Subcutaneous abdominal adipose tissue (tissue), 5 donors: ENCODE measurements around the gene MRPL33.

Experiments
- H3K27ac ChIP-seq: one replicate; pipeline ENCODE4 v1.7.0; 2013; ENCODE audit warnings: low read depth, mild to moderate bottlenecking, inconsistent platforms, low read length, moderate library complexity
- H3K27me3 ChIP-seq, 5 donors: one replicate each; pipeline ENCODE4 v1.7.0; 2013; ENCODE audit warnings: low read length in 5 of 5, inconsistent platforms in 1 of 5; ENCODE audit not compliant: control insufficient read depth in 5 of 5, insufficient read depth in 4 of 5
- H3K36me3 ChIP-seq, 5 donors: one replicate each; pipeline ENCODE4 v1.7.0; 2013; ENCODE audit warnings: low read length in 5 of 5; ENCODE audit not compliant: control insufficient read depth in 5 of 5, insufficient read depth in 5 of 5
- H3K4me1 ChIP-seq, 5 donors: one replicate each; pipeline ENCODE4 v1.7.0; 2013; ENCODE audit warnings: low read length in 5 of 5, mild to moderate bottlenecking in 3 of 5, moderate library complexity in 1 of 5; ENCODE audit not compliant: control insufficient read depth in 5 of 5, insufficient read depth in 5 of 5
- H3K4me3 ChIP-seq, 5 donors: one replicate each; pipeline ENCODE4 v1.7.0; 2013; ENCODE audit warnings: low read length in 5 of 5, low read depth in 1 of 5
- H3K9ac ChIP-seq, 5 donors: one replicate each; pipeline ENCODE4 v1.7.0; 2013; ENCODE audit warnings: low read length in 5 of 5, mild to moderate bottlenecking in 4 of 5, moderate library complexity in 3 of 5
- H3K9me3 ChIP-seq, 5 donors: one replicate each; pipeline ENCODE4 v1.7.0; 2013; ENCODE audit warnings: low read length in 5 of 5; ENCODE audit not compliant: control insufficient read depth in 5 of 5
- donor health status: healthy.
- donor health status: healthy.
- donor health status: healthy.
- donor health status: healthy.
- donor health status: healthy.

Gene MRPL33

DNA sequence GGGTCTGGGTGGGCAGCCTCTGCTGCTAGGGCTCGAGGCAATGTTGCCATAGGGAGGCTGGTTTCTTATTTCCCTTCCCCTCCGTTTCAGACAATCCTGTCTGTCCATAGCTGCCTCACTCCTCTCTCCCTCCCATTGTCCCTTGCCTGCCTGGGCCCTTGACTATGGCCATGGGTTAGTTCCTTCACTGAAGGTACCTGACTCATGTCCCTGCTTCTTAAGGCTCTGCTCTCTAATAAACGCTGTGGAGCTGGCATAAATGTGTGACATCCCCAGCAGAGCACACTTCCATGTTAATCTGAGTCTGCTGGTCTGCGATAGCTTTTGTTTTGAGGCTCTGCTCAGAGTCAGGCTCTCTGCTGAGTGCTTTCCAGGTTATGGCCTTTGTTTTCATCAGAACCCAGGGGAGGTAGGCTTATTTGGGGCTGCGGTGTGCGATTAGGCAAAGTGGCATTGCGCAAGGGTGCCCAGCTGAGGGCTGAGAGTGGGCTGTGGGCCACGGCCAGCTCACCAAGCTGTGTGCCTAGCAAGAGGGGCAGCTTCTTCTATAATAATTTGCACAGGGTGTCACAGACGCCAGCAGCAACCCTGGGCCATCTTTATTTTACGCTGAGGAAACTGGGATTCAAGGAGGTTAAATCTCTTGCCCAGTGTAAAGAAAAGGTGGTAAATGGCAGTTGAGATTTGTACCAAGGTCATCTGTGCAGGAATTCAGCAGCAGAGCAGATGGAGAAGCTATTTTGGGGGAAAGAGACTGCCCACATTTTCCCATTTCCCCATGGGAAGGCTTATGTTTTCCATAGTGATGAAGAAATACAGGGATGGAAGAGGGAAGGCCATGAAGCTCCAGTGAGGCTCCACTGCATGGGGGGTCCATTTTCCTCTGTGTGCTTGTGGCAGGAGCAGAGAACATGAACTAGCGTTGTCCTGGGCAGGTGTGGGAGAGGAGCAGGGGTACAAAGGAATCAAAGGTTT is 25.6 kb downstream of the MRPL33 start:
- Histone ChIP-seq H3K27ac (no peak overlapping the region), H3K27me3 (peaks cover 0 to 2% (median 0%) of the 10 kb centered on the region in 5 donors), H3K4me3 (no peak overlapping the region), H3K36me3 (no peaks in the 10 kb centered on the region), H3K9me3 (no peaks in the 10 kb centered on the region), H3K9ac (no peak overlapping the region), H3K4me1 (peaks cover 4 to 28% (median 6%) of the 10 kb centered on the region in 5 donors)

DNA sequence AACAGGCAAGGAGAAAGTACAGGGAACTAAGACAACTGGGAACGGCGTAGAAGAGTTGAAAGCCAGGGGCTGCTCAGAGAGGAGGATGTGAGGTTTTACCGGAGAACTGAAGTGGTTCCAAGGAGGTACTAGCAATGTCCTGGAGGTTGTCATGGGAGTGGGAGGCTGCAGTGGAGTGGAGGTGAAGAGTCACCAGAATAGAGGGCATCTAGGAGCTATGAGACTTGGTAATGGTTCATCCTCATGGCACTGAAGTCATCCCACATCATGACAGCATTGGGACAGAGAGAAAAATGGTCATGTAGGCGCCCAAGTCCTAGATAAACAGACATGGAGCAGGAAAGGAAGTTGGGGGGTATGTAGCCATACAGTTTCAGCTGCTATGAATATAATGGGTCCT is 26.3 kb downstream of the MRPL33 start:
- H3K9me3 ChIP-seq = no peaks in the 10 kb centered on the region
- H3K9ac ChIP-seq = no peak overlapping the region
- peaks cover 0 to 2% (median 0%) of the 10 kb centered on the region in 5 donors for H3K27me3 ChIP-seq
- H3K36me3 ChIP-seq = no peaks in the 10 kb centered on the region
- H3K4me3 ChIP-seq = no peak overlapping the region
- H3K27ac ChIP-seq = no peak overlapping the region
- H3K4me1 ChIP-seq = peaks cover 4 to 28% (median 6%) of the 10 kb centered on the region in 5 donors

DNA sequence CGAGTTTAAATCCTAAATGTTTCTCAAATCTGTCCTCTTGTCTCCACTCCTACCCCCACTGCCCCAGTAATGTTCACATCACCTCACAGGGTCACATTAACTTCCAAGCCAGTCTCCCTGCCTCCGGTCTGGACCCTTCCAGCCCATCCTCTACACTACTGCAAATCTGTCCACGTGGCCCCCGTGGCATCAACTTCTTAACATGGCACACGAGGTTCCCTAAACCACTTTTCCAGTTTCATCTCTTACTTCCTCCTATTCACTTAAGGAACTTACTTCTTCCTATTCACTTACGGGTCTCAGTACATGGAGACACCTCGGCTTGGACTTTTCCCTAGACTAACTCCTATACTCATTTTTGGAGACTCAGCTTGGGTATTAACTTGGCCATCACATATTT is 27.0 kb downstream of the MRPL33 start:
- peak overlapping the region; percentile 24 for H3K27ac ChIP-seq
- no peaks in the 10 kb centered on the region for H3K36me3 ChIP-seq
- no peaks in the 10 kb centered on the region for H3K9me3 ChIP-seq
- H3K4me3 ChIP-seq = no peak overlapping the region
- H3K27me3 ChIP-seq = peaks cover 0 to 2% (median 0%) of the 10 kb centered on the region in 5 donors
- no peak overlapping the region for H3K9ac ChIP-seq
- peaks cover 4 to 28% (median 6%) of the 10 kb centered on the region in 5 donors for H3K4me1 ChIP-seq

DNA sequence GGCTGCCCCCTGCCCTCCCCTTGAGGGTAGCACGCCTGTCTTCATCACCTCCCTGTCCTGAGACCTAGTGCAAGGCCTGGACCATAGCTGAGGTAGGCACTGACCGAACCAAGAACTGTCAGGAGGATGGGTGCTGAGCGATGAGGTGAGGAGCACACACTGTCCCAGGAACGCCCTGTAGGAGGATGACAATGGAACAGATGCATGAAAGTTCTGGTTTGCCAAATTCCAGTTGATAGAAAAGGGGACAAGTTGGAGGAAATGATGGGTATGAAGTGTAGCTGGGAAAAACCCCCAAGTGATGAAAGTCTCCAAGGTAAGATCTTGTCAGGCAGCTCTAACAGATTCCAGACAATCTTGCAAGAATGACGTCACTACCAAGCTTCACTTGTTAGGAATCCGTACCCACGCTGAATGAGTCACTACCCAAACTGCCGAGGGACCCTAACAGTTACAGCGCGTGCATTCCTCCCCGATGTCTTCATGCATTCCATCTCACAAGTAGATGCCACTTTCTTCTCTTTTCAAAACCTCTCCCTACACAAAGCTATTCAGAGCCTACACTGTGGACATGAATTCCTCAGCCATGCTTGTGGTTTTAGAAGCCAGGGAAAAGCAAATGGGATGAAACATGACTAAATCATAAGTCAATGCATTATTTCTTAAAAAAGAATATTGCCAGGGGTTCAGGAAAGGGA is 27.6 kb downstream of the MRPL33 start:
- H3K4me3 ChIP-seq = no peak overlapping the region

DNA sequence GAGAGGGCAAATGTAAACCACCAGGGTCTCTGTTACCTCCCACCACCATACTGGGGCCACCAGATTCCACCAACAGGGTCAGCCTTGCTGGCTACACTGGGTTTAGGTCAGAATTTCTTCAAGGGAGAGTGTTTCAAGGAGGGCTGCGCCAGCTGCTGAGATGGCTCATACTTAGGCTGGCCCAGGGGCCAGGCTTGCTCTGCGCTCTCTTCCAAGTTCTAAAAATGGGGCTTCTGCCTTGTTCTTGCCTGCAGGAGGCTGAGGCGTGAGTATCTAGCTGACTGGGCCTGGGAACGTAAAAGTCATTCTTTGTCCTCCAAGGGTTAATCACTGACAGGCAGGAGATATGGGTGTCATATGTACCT is 28.1 kb downstream of the MRPL33 start:
- Histone ChIP-seq H3K9ac (peak overlapping the region in 1 of 5 donors; percentile 10), H3K27me3 (peaks cover 0 to 2% (median 0%) of the 10 kb centered on the region in 5 donors), H3K9me3 (no peaks in the 10 kb centered on the region), H3K4me3 (no peak overlapping the region), H3K36me3 (no peaks in the 10 kb centered on the region), H3K4me1 (peaks cover 4 to 28% (median 6%) of the 10 kb centered on the region in 5 donors), H3K27ac (peak overlapping the region; percentile 62)

More for the DNA sequence above, 27.6 kb downstream of the MRPL33 start:
- H3K27ac ChIP-seq = peak overlapping the region; percentile 62
- peak overlapping the region in 1 of 5 donors; percentile 10 for H3K9ac ChIP-seq
- H3K4me1 ChIP-seq = peaks cover 4 to 28% (median 6%) of the 10 kb centered on the region in 5 donors
- no peaks in the 10 kb centered on the region for H3K9me3 ChIP-seq
- H3K27me3 ChIP-seq = peaks cover 0 to 2% (median 0%) of the 10 kb centered on the region in 5 donors
- no peaks in the 10 kb centered on the region for H3K36me3 ChIP-seq

DNA sequence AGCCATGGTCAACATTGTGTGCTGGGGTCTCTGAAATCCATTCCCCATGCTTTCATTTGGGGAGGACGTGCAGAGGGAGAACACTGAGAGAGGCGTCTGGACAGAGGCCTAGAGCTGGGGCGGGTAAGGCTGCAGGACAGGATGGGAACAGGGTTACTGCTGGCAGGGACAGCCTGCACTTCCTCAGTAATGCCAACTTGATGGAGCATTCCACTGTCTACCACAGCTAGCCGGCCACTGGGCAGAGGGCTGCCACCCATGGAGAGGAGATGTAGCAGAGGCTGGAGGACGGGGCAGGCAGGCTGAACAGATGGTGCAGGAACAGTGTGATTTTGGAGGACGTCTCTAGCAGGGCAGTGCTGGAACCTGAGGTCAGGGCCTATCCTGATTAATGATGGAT is 29.3 kb downstream of the MRPL33 start:
- Histone ChIP-seq H3K9me3 (no peaks in the 10 kb centered on the region), H3K27ac (no peak overlapping the region), H3K4me3 (no peak overlapping the region), H3K4me1 (peaks cover 0 to 20% (median 6%) of the 10 kb centered on the region in 5 donors), H3K9ac (no peak overlapping the region), H3K27me3 (peaks cover 0 to 2% (median 0%) of the 10 kb centered on the region in 5 donors), H3K36me3 (no peaks in the 10 kb centered on the region)

DNA sequence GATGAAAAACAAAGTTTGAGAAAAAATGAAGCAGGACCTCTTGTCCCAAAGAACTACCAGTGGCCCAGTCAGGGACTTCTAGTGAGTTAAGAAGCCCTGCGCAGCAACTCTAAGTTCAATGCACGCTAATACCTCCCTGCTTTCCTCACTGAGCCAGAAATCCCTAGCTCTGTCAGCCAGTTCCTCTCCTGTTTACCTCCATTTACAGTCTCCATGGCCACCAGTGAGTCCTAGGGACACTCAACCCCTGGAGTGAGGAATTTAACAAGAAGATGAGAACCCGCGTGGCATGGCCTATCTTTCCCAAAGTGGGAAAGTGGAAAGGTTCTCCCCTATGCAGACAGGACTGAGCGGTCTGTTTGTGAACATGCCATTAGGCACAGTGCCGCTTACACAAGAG is 31.0 kb downstream of the MRPL33 start:
- peaks cover 0 to 10% (median 6%) of the 10 kb centered on the region in 5 donors for H3K4me1 ChIP-seq

DNA sequence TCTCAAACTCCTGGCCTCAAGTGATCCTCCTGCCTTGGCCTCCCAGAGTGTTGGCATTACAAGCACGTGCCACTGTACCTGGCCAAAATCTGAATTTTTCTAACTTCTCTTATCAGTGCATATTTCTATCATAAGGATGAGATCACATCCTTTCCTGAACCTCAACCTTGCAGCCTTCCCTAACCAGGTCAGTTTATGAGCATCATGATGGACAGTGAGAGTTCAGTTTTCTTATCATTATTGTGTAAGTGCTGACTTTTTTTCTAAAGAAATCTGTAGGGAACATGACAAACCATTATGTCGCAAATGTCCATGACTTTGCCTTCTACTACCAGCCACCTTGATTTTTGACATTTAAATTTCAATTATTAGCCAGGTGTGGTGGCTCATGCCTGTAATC is 31.5 kb downstream of the MRPL33 start:
- Histone ChIP-seq H3K4me1 (peaks cover 0 to 10% (median 6%) of the 10 kb centered on the region in 5 donors), H3K4me3 (no peak overlapping the region), H3K9ac (no peak overlapping the region), H3K27me3 (peaks cover 0 to 2% (median 0%) of the 10 kb centered on the region in 5 donors), H3K27ac (no peak overlapping the region), H3K9me3 (no peaks in the 10 kb centered on the region), H3K36me3 (no peaks in the 10 kb centered on the region)

More for the DNA sequence above, 31.0 kb downstream of the MRPL33 start:
- no peak overlapping the region for H3K4me3 ChIP-seq
- H3K9ac ChIP-seq = no peak overlapping the region
- H3K27ac ChIP-seq = no peak overlapping the region
- no peaks in the 10 kb centered on the region for H3K9me3 ChIP-seq
- H3K36me3 ChIP-seq = no peaks in the 10 kb centered on the region
- peaks cover 0 to 2% (median 0%) of the 10 kb centered on the region in 5 donors for H3K27me3 ChIP-seq

DNA sequence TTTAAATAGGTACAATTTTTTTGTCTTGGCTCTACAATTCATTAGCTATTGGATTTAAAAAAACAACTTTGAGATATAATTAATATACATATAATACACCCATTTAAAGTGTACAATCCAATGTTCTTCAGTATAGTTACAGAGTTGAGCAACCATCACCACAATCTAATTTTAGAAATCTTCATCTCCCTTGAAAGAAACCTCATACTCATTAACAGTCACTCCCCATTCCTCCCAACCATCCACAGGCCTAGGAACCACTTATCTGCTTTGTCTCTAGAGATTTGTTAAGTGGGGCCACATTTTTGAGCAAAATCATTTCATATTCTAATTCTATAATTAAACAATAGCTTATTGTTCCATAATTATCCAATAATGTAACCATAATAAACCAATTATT is 32.6 kb downstream of the MRPL33 start:
- Histone ChIP-seq H3K4me3 (no peak overlapping the region), H3K36me3 (no peaks in the 10 kb centered on the region), H3K9me3 (no peaks in the 10 kb centered on the region), H3K27ac (no peak overlapping the region), H3K27me3 (no peaks in the 10 kb centered on the region), H3K9ac (no peak overlapping the region), H3K4me1 (peaks cover 0 to 6% (median 2%) of the 10 kb centered on the region in 5 donors)

DNA sequence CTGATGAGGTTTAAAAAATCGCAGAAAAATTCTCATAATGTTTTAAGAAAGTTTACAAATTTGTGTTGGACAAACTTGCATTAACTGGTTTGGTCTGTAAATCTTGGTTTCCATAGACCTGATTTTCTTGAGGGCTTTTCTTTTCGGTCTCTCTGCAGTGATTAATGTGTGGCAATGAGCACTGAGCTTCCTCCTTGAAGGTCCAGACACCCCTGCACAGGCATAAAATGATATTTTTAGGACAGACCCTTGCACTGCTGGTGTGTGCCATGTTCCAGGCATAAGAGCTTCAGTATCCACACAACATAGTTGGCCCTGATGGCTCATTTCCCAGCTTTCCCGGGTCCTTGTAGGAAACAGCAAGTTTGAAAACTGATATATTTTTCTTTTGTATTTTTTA is 33.7 kb downstream of the MRPL33 start:
- Histone ChIP-seq H3K36me3 (no peaks in the 10 kb centered on the region), H3K27ac (no peak overlapping the region), H3K4me3 (no peak overlapping the region), H3K4me1 (peaks cover 0 to 3% (median 0%) of the 10 kb centered on the region in 5 donors), H3K9me3 (no peaks in the 10 kb centered on the region), H3K27me3 (no peaks in the 10 kb centered on the region), H3K9ac (no peak overlapping the region)
